Activated CD8-positive, alpha-beta memory T cell treated with anti-CD3 and anti-CD28 coated beads for 36 hours (primary cell): ENCODE data around the gene HERC2. TPM values are rescaled to one million over a fixed set of nuclear protein-coding genes. Genes with fewer than 3 reads are reported as not detected.
"Not testable (repeated sequence)": the region's sequence is repeated elsewhere in the genome, so short reads cannot be mapped to it uniquely, and the experiment has no call there.

ENCODE experiments used
- CTCF ChIA-PET: fragments of 350-600 bp; sonication (Branson Sonifier 250); formaldehyde crosslinking; loops from one replicate; lab custom pipeline; 2021; ENCODE audit warnings: antibody characterized with exemption; lab: Charles Lee
- POLR2A ChIA-PET: fragments of 350-600 bp; sonication (Branson Sonifier 250); formaldehyde crosslinking; loops from one replicate; lab custom pipeline; 2021; ENCODE audit warnings: antibody characterized with exemption; lab: Charles Lee
- total RNA-seq, 2 experiments: library from RNA; stranded (reverse); gene quantifications; one replicate each; pipeline ENCODE4 v1.2.3, GENCODE V29; 2021

The HERC2 gene
- total RNA-seq, 2 experiments from 2014 or later = 31.3 to 32.8 TPM

GRCh38 chr15:28228990-28229640 is 92.9 kb downstream of the HERC2 start:
- CTCF ChIA-PET = not testable (repeated sequence)

GRCh38 chr15:28228096-28228495 is 93.9 kb downstream of the HERC2 start:
- ChIA-PET CTCF (no interaction called here), POLR2A (no interaction called here)

More at GRCh38 chr15:28228990-28229640, 92.9 kb downstream of the HERC2 start:
- POLR2A ChIA-PET = not testable (repeated sequence)

GRCh38 chr15:28227303-28227702 is 94.7 kb downstream of the HERC2 start:
- CTCF ChIA-PET, POLR2A ChIA-PET: not testable (repeated sequence)

- CTCF ChIA-PET, POLR2A ChIA-PET: not testable (repeated sequence)
Measured at GRCh38 chr15:28222612-28223011, 99.4 kb downstream of the HERC2 start.

GRCh38 chr15:28221696-28222095 is 100.3 kb downstream of the HERC2 start:
- CTCF ChIA-PET, POLR2A ChIA-PET: not testable (repeated sequence)

GRCh38 chr15:28219116-28219515 is 102.9 kb downstream of the HERC2 start:
- CTCF ChIA-PET = no interaction called here
- POLR2A ChIA-PET = no interaction called here

- CTCF ChIA-PET, POLR2A ChIA-PET: not testable (repeated sequence)
Measured at GRCh38 chr15:28216946-28217546, 104.9 kb downstream of the HERC2 start.

GRCh38 chr15:28215521-28215920 is 106.5 kb downstream of the HERC2 start:
- POLR2A ChIA-PET, CTCF ChIA-PET: not testable (repeated sequence)

GRCh38 chr15:28214006-28214790 is 107.8 kb downstream of the HERC2 start:
- POLR2A ChIA-PET, CTCF ChIA-PET: not testable (repeated sequence)

- CTCF ChIA-PET, POLR2A ChIA-PET: not testable (repeated sequence)
Measured at GRCh38 chr15:28213393-28213792, 108.6 kb downstream of the HERC2 start.

GRCh38 chr15:28208583-28208982 is 113.4 kb downstream of the HERC2 start:
- POLR2A ChIA-PET = no interaction called here

GRCh38 chr15:28205640-28206039 is 116.3 kb downstream of the HERC2 start:
- CTCF ChIA-PET, POLR2A ChIA-PET: not testable (repeated sequence)

More at GRCh38 chr15:28208583-28208982, 113.4 kb downstream of the HERC2 start:
- CTCF ChIA-PET = no interaction called here

GRCh38 chr15:28203055-28203828 is 118.7 kb downstream of the HERC2 start:
- CTCF ChIA-PET, POLR2A ChIA-PET: not testable (repeated sequence)

- CTCF ChIA-PET = not testable (repeated sequence)
Measured at GRCh38 chr15:28202124-28202523, 119.9 kb downstream of the HERC2 start.

GRCh38 chr15:28198215-28198614 is 123.8 kb downstream of the HERC2 start:
- CTCF ChIA-PET, POLR2A ChIA-PET: not testable (repeated sequence)

More at GRCh38 chr15:28202124-28202523, 119.9 kb downstream of the HERC2 start:
- POLR2A ChIA-PET = not testable (repeated sequence)

GRCh38 chr15:28197694-28198093 is 124.3 kb downstream of the HERC2 start:
- POLR2A ChIA-PET, CTCF ChIA-PET: not testable (repeated sequence)

GRCh38 chr15:28196581-28196980 is 125.4 kb downstream of the HERC2 start:
- POLR2A ChIA-PET, CTCF ChIA-PET: not testable (repeated sequence)

GRCh38 chr15:28192772-28193171 is 129.2 kb downstream of the HERC2 start:
- POLR2A ChIA-PET = no interaction called here

GRCh38 chr15:28191832-28192231 is 130.1 kb downstream of the HERC2 start:
- ChIA-PET POLR2A (no interaction called here), CTCF (no interaction called here)

More at GRCh38 chr15:28192772-28193171, 129.2 kb downstream of the HERC2 start:
- CTCF ChIA-PET = no interaction called here
